Kidney (tissue), 14 donors: ENCODE results near the gene TMEM116. TPM values are rescaled to one million over a fixed set of nuclear protein-coding genes. Genes with fewer than 3 reads are reported as not detected.
"Not testable (repeated sequence)": the region's sequence is repeated elsewhere in the genome, so short reads cannot be mapped to it uniquely, and the experiment has no call there.

ENCODE experiments used
- DNase-seq, 5 donors: peaks; one replicate each; pipeline ENCODE4 v3.0.0-alpha.2; 2013 to 2020
- FAIRE-seq: peaks from 2 replicates; lab custom pipeline; 2012; peaks lifted over from hg19 to GRCh38; lab: Jason Lieb, UNC
- H3K27ac ChIP-seq, 2 donors: one replicate each; pipeline ENCODE4 v1.7.0; 2013; ENCODE audit warnings: low read depth in 2 of 2, low read length in 2 of 2, inconsistent platforms in 1 of 2
- H3K27me3 ChIP-seq: one replicate; pipeline ENCODE4 v1.7.1; 2013; ENCODE audit warnings: low read length, inconsistent platforms; ENCODE audit not compliant: control insufficient read depth, insufficient read depth
- H3K36me3 ChIP-seq, 3 donors: one replicate each; pipeline versions ENCODE4 v1.7.0 to v1.7.1; 2013; ENCODE audit warnings: low read length in 3 of 3, control low read depth in 1 of 3, inconsistent platforms in 1 of 3; ENCODE audit not compliant: insufficient read depth in 3 of 3, control insufficient read depth in 2 of 3
- H3K4me1 ChIP-seq, 3 donors: one replicate each; pipeline versions ENCODE4 v1.7.0 to v1.7.1; 2013; ENCODE audit warnings: low read length in 3 of 3, inconsistent platforms in 1 of 3, low read depth in 1 of 3; ENCODE audit not compliant: control insufficient read depth in 2 of 3, insufficient read depth in 2 of 3
- H3K4me3 ChIP-seq, 3 donors: one replicate each; pipeline versions ENCODE4 v1.7.0 to v1.8.1; 2013; ENCODE audit warnings: low read length in 3 of 3, control low read depth in 1 of 3, inconsistent platforms in 1 of 3
- H3K9ac ChIP-seq, 3 donors: one replicate each; pipeline versions ENCODE4 v1.7.0 to v1.7.1; 2013; ENCODE audit warnings: low read length in 3 of 3, control low read depth in 1 of 3, inconsistent platforms in 1 of 3
- H3K9me3 ChIP-seq, 3 donors: one replicate each; pipeline versions ENCODE4 v1.7.0 to v1.7.1; 2013; ENCODE audit warnings: low read length in 3 of 3, control low read depth in 1 of 3, inconsistent platforms in 1 of 3; ENCODE audit not compliant: control insufficient read depth in 2 of 3, insufficient read depth in 1 of 3
- CTCF ChIP-seq: IDR thresholded peaks from 3 replicates; pipeline ENCODE4 v1.5.1; 2012; ENCODE audit warnings: mild to moderate bottlenecking, moderate library complexity, borderline replicate concordance; ENCODE audit not compliant: insufficient read depth; ENCODE audit errors: extremely low read depth
- intact Hi-C: fragments of 100-400 bp; cut with DNase I; formaldehyde crosslinking; loops from one replicate; pipeline ENCODE4 v1.11.1; 2022
- polyA plus RNA-seq: library from polyadenylated mRNA; stranded (reverse); fragments of 350-450 nt; fragmentation: Illumina TruSeq; extraction: RNeasy Lipid Tissue Mini Kit (QIAGEN cat#74804); gene quantifications from one replicate; pipeline ENCODE4 v1.2.3, GENCODE V29; 2014; ENCODE audit warnings: low read depth, low replicate concordance; ENCODE audit not compliant: insufficient read depth
- total RNA-seq: library from RNA; stranded (reverse); fragmentation: NEBNext Ultra II Directional; extraction: Animal tissue kit (Norgen Biotek cat#: 25700); gene quantifications from one replicate; pipeline ENCODE4 v1.2.1, GENCODE V29; 2021
- donor health status: control.
- donor health status: control.
- donor health status: control.
- donor health status: control.
- donor health status: control.
- donor health status: DM: yes; HTN: yes; CAD: no.
- donor health status: Normal renal cell carcinoma (clear cell type).

Gene TMEM116
- total and polyA plus RNA-seq, 2 donors from 2014 or later: 20.2 to 59.7 TPM

- Histone ChIP-seq H3K4me1 (no peaks in the 10 kb centered on the region), H3K27me3 (no peaks in the 10 kb centered on the region), H3K9me3 (peaks cover 0 to 3% (median 0%) of the 10 kb centered on the region in 3 donors), H3K9ac (no peak overlapping the region), H3K36me3 (no peaks in the 10 kb centered on the region), H3K27ac (no peak overlapping the region), H3K4me3 (no peak overlapping the region)
- FAIRE-seq (no peak), DNase-seq (no peak)
- intact Hi-C loops: no loop called here
- no peak for TF ChIP-seq CTCF
Measured at GRCh38 chr12:111975161-111975931, 37.6 kb downstream of the TMEM116 start.

- no peak for TF ChIP-seq CTCF
- Histone ChIP-seq H3K9me3 (peaks cover 0 to 3% (median 0%) of the 10 kb centered on the region in 3 donors), H3K4me1 (no peaks in the 10 kb centered on the region), H3K9ac (no peak overlapping the region), H3K36me3 (no peaks in the 10 kb centered on the region), H3K27me3 (no peaks in the 10 kb centered on the region), H3K4me3 (no peak overlapping the region), H3K27ac (no peak overlapping the region)
- DNase-seq (no peak), FAIRE-seq (no peak)
- intact Hi-C loops: no loop called here
Measured at GRCh38 chr12:111971800-111972199, 41.2 kb downstream of the TMEM116 start.

DNA sequence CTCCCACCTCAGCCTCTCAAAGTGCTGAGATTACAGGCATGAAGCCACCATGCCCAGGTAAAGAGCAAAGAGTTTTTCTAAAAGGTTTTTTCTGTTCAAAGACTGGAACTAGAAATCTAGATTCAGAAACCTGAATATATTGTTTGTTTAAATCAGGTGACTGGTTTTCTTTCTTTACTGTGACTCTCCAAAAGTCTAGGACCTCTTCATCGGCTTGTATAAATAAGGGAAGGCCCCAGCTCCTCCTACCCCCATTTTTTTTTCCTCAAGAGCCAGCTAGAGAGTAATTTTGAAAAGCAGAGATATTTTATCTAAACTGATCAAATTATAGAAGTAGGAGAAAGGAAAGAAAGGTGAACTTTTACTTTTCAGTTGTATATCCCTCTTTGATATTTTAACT is 48.0 kb downstream of the TMEM116 start:
- Histone ChIP-seq H3K27ac (no peak overlapping the region), H3K9me3 (no peaks in the 10 kb centered on the region), H3K9ac (no peak overlapping the region), H3K36me3 (no peaks in the 10 kb centered on the region), H3K4me3 (no peak overlapping the region), H3K4me1 (no peaks in the 10 kb centered on the region), H3K27me3 (no peaks in the 10 kb centered on the region)
- TF ChIP-seq CTCF: no peak
- intact Hi-C loops: no loop called here
- DNase-seq (no peak), FAIRE-seq (no peak)

DNA sequence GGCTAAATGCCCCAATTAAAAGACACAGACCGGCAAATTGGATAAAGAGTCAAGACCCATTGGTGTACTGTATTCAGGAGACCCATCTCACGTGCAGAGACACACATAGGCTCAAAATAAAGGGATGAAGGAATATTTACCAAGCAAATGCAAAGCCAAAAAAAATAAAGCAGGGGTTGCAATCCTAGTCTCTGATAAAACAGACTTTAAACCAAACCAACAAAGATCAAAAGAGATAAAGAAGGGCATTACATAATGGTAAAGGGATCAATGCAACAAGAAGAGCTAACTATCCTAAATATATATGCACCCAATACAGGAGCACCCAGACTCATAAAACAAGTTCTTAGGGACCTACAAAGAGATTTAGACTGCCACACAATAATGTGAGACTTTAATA is 53.4 kb downstream of the TMEM116 start:
- H3K9me3 ChIP-seq, FAIRE-seq, H3K9ac ChIP-seq, H3K27ac ChIP-seq, DNase-seq, H3K4me1 ChIP-seq, H3K36me3 ChIP-seq, intact Hi-C loops, H3K4me3 ChIP-seq, H3K27me3 ChIP-seq: not testable (repeated sequence)

DNA sequence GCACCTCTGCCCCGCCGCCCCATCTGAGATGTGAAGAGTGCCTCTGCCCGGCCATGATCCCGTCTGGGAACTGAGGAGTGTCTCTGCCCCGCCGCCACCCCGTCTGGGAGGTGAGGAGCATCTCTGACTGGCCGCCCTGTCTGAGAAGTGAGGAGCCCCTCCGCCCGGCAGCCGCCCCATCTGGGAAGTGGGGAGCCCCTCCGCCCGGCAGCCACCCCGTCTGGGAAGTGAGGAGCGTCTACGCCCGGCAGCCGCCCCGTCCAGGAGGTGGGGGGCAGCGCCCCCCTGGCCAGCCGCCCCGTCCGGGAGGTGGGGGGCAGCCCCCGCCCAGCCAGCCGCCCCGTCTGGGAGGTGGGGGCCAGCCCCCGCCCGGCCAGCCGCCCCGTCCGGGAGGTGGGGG is 55.7 kb downstream of the TMEM116 start:
- H3K27ac ChIP-seq, FAIRE-seq, H3K9ac ChIP-seq, H3K27me3 ChIP-seq, intact Hi-C loops, H3K4me1 ChIP-seq, H3K9me3 ChIP-seq, H3K4me3 ChIP-seq, DNase-seq, H3K36me3 ChIP-seq: not testable (repeated sequence)
